ENCODE data around the gene PCDHB11.
A peak's percentile ranks its signal among the peaks of the same experiment; 100 is the strongest.
"Not testable (repeated sequence)": the region's sequence is repeated elsewhere in the genome, so short reads cannot be mapped to it uniquely, and the experiment has no call there.

Gene PCDHB11

GRCh38 chr5:141223112-141223783 lies 23.8 kb downstream of the PCDHB11 start, which contains the start of gene PCDHB14:
Gene PCDHB14, plus strand, starts transcription at chr5:141223343. Its CDS starts 163 bp downstream, at chr5:141223506.
- peak within 1 kb of the TSS; percentile 71 for H3K4me3 ChIP-seq (ENCODE audit: low read length)
- H3K4me2 ChIP-seq (ENCODE audit: low read length), result peak within 1 kb of the TSS; percentile 73
- no peaks in the 10 kb centered on the region for H3K36me3 ChIP-seq (replicated peaks; ENCODE audit: low read depth, low read length)
- H4K20me1 ChIP-seq (ENCODE audit: insufficient read depth, low read length), result no peaks in the 10 kb centered on the region
- no peak for TF ChIP-seq EZH2phosphoT487 (IDR thresholded peaks at IDR 0.05; ENCODE audit: low read depth)
- TF ChIP-seq, protein P1, sequence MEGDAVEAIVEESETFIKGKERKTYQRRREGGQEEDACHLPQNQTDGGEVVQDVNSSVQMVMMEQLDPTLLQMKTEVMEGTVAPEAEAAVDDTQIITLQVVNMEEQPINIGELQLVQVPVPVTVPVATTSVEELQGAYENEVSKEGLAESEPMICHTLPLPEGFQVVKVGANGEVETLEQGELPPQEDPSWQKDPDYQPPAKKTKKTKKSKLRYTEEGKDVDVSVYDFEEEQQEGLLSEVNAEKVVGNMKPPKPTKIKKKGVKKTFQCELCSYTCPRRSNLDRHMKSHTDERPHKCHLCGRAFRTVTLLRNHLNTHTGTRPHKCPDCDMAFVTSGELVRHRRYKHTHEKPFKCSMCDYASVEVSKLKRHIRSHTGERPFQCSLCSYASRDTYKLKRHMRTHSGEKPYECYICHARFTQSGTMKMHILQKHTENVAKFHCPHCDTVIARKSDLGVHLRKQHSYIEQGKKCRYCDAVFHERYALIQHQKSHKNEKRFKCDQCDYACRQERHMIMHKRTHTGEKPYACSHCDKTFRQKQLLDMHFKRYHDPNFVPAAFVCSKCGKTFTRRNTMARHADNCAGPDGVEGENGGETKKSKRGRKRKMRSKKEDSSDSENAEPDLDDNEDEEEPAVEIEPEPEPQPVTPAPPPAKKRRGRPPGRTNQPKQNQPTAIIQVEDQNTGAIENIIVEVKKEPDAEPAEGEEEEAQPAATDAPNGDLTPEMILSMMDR (IDR thresholded peaks at IDR 0.05; ENCODE audit: low read depth, low read length), result peak; percentile 52
- no peak within 1 kb of the TSS for H3K9ac ChIP-seq (ENCODE audit: low read length)
- H3K27ac ChIP-seq (ENCODE audit: low read length), result no peak within 1 kb of the TSS
- no peaks in the 10 kb centered on the region for H3K9me3 ChIP-seq (ENCODE audit: insufficient read depth, low read length)
- H3K79me2 ChIP-seq (ENCODE audit: low read length), result no peaks in the 10 kb centered on the region
- H3K27me3 ChIP-seq (ENCODE audit: low read depth, low read length), result no peaks in the 10 kb centered on the region
- 0 out of 2 replicates have a peak, but pooled peaks cover 5% of the 10 kb centered on the region for H3K4me1 ChIP-seq (ENCODE audit: low read length)
- peak within 1 kb of the TSS; percentile 74; the same call in 1 of the 2 replicates for H2AFZ ChIP-seq (ENCODE audit: low read depth, low read length)

GRCh38 chr5:141224844-141225243 lies 25.4 kb downstream of the PCDHB11 start:
- not testable (repeated sequence) for H3K79me2 ChIP-seq (ENCODE audit: low read length); H3K4me3 ChIP-seq (ENCODE audit: low read length); H4K20me1 ChIP-seq (ENCODE audit: insufficient read depth, low read length); H2AFZ ChIP-seq (ENCODE audit: low read depth, low read length); H3K36me3 ChIP-seq (replicated peaks; ENCODE audit: low read depth, low read length); H3K27ac ChIP-seq (ENCODE audit: low read length); H3K4me2 ChIP-seq (ENCODE audit: low read length); H3K9ac ChIP-seq (ENCODE audit: low read length); H3K27me3 ChIP-seq (ENCODE audit: low read depth, low read length); H3K9me3 ChIP-seq (ENCODE audit: insufficient read depth, low read length); H3K4me1 ChIP-seq (ENCODE audit: low read length)

- not testable (repeated sequence) for H3K79me2 ChIP-seq (ENCODE audit: low read length); H3K4me3 ChIP-seq (ENCODE audit: low read length); H3K9me3 ChIP-seq (ENCODE audit: insufficient read depth, low read length); H3K27me3 ChIP-seq (ENCODE audit: low read depth, low read length); H3K4me1 ChIP-seq (ENCODE audit: low read length); H3K9ac ChIP-seq (ENCODE audit: low read length); H4K20me1 ChIP-seq (ENCODE audit: insufficient read depth, low read length); H3K36me3 ChIP-seq (replicated peaks; ENCODE audit: low read depth, low read length); H3K27ac ChIP-seq (ENCODE audit: low read length); H2AFZ ChIP-seq (ENCODE audit: low read depth, low read length); H3K4me2 ChIP-seq (ENCODE audit: low read length)
These were observed 26.0 kb downstream of the PCDHB11 start for GRCh38 chr5:141225421-141225820.

GRCh38 chr5:141234109-141234667 lies 34.8 kb downstream of the PCDHB11 start:
- Histone ChIP-seq H3K9ac (ENCODE audit: low read length) (no peak overlapping the region), H3K79me2 (ENCODE audit: low read length) (no peaks in the 10 kb centered on the region), H3K9me3 (ENCODE audit: insufficient read depth, low read length) (no peaks in the 10 kb centered on the region), H3K4me2 (ENCODE audit: low read length) (no peak overlapping the region), H3K4me1 (ENCODE audit: low read length) (no peaks in the 10 kb centered on the region), H3K27me3 (ENCODE audit: low read depth, low read length) (no peaks in the 10 kb centered on the region), H3K4me3 (ENCODE audit: low read length) (no peak overlapping the region), H3K36me3 (replicated peaks; ENCODE audit: low read depth, low read length) (no peaks in the 10 kb centered on the region), H4K20me1 (ENCODE audit: insufficient read depth, low read length) (no peaks in the 10 kb centered on the region), H2AFZ (ENCODE audit: low read depth, low read length) (no peak overlapping the region), H3K27ac (ENCODE audit: low read length) (no peak overlapping the region)
- no peak for TF ChIP-seq EZH2phosphoT487 (IDR thresholded peaks at IDR 0.05; ENCODE audit: low read depth)
- TF ChIP-seq, protein P1 (IDR thresholded peaks at IDR 0.05; ENCODE audit: low read depth, low read length), result no peak; the same call in 1 of the 2 replicates

- H3K27ac ChIP-seq (ENCODE audit: low read length); H2AFZ ChIP-seq (ENCODE audit: low read depth, low read length); H3K9me3 ChIP-seq (ENCODE audit: insufficient read depth, low read length); H3K27me3 ChIP-seq (ENCODE audit: low read depth, low read length); H3K4me3 ChIP-seq (ENCODE audit: low read length); H4K20me1 ChIP-seq (ENCODE audit: insufficient read depth, low read length); H3K4me2 ChIP-seq (ENCODE audit: low read length); H3K79me2 ChIP-seq (ENCODE audit: low read length); H3K36me3 ChIP-seq (replicated peaks; ENCODE audit: low read depth, low read length); H3K4me1 ChIP-seq (ENCODE audit: low read length); H3K9ac ChIP-seq (ENCODE audit: low read length): not testable (repeated sequence)
These were observed 36.5 kb downstream of the PCDHB11 start for GRCh38 chr5:141235922-141236321.
